OCI-LY1 (cell line): ENCODE results near the gene C10orf95.

ENCODE experiments used
- H2AFZ ChIP-seq: fragments of 200-600 bp; sonication (generic), shearing (Covaris generic); 2 replicates; pipeline ENCODE4 v1.6.0; 2014; ENCODE audit warnings: antibody characterized with exemption, mild to moderate bottlenecking, low read length
- H3F3A ChIP-seq: fragments of 200-600 bp; sonication (generic), shearing (Covaris generic); 2 replicates; pipeline ENCODE4 v1.6.0; 2014; ENCODE audit warnings: mild to moderate bottlenecking, antibody characterized with exemption, low read length, moderate library complexity; ENCODE audit not compliant: insufficient read depth
- H3K27ac ChIP-seq: fragments of 200-600 bp; sonication (generic); 2 replicates; pipeline ENCODE4 v1.5.1; 2014; ENCODE audit warnings: low read length, mixed run types, mild to moderate bottlenecking, low read depth; ENCODE audit not compliant: poor library complexity, severe bottlenecking
- H3K27me3 ChIP-seq: fragments of 200-600 bp; sonication (generic); 2 replicates; pipeline ENCODE4 v1.6.0; 2014; ENCODE audit warnings: antibody characterized with exemption, mild to moderate bottlenecking, low read length, moderate library complexity; ENCODE audit not compliant: insufficient read depth
- H3K36me3 ChIP-seq: fragments of 200-600 bp; sonication (generic); 2 replicates; pipeline ENCODE4 v1.6.1; 2014; ENCODE audit warnings: mild to moderate bottlenecking, antibody characterized with exemption, low read length, moderate library complexity, mixed read lengths; ENCODE audit not compliant: insufficient read depth
- H3K4me1 ChIP-seq: fragments of 200-600 bp; sonication (generic); 2 replicates; pipeline ENCODE4 v1.5.1; 2014; ENCODE audit warnings: mild to moderate bottlenecking, low read length, moderate library complexity; ENCODE audit not compliant: insufficient read depth, severe bottlenecking
- H3K4me2 ChIP-seq: fragments of 200-600 bp; sonication (generic), shearing (Covaris generic); 2 replicates; pipeline ENCODE4 v1.6.1; 2014; ENCODE audit warnings: low read length
- H3K4me3 ChIP-seq: fragments of 200-600 bp; sonication (generic); 2 replicates; pipeline ENCODE4 v1.5.1; 2014; ENCODE audit warnings: low read length, low read depth, mild to moderate bottlenecking, mixed read lengths; ENCODE audit not compliant: poor library complexity, severe bottlenecking
- H3K79me2 ChIP-seq: fragments of 200-600 bp; shearing (Covaris generic); 2 replicates; pipeline ENCODE4 v1.6.1; 2016; ENCODE audit warnings: mixed run types, low read length, mixed read lengths; ENCODE audit not compliant: insufficient read depth
- H3K9ac ChIP-seq: fragments of 200-600 bp; sonication (generic), shearing (Covaris generic); 2 replicates; pipeline ENCODE4 v1.6.1; 2014; ENCODE audit warnings: mild to moderate bottlenecking, low read length, mixed read lengths
- H3K9me2 ChIP-seq: fragments of 200-600 bp; sonication (generic), shearing (Covaris generic); 2 replicates; pipeline ENCODE4 v1.6.1; 2014; ENCODE audit warnings: low read depth, mild to moderate bottlenecking, low read length, mixed read lengths
- H3K9me3 ChIP-seq: fragments of 200-600 bp; shearing (Covaris generic); 2 replicates; pipeline ENCODE4 v1.6.1; 2014; ENCODE audit warnings: low read length, mixed read lengths
- H4K20me1 ChIP-seq: fragments of 200-600 bp; sonication (generic), shearing (Covaris generic); 2 replicates; pipeline ENCODE4 v1.6.0; 2016; ENCODE audit warnings: mild to moderate bottlenecking, low read length; ENCODE audit not compliant: insufficient read depth
- EZH2 ChIP-seq: fragments of 200-600 bp; sonication (generic), shearing (Covaris generic); IDR thresholded peaks from 2 replicates; pipeline ENCODE4 v1.8.0; 2017; ENCODE audit warnings: borderline replicate concordance, mixed run types, mild to moderate bottlenecking, antibody characterized with exemption, low read length, moderate library complexity, mixed read lengths
- TF ChIP-seq, protein P1 (sequence below): fragments of 200-600 bp; sonication (generic), shearing (Covaris generic); IDR thresholded peaks from 2 replicates; pipeline ENCODE4 v1.5.1; 2017; ENCODE audit warnings: mild to moderate bottlenecking, antibody characterized with exemption, low read length, moderate library complexity, mixed read lengths

Gene C10orf95

DNA sequence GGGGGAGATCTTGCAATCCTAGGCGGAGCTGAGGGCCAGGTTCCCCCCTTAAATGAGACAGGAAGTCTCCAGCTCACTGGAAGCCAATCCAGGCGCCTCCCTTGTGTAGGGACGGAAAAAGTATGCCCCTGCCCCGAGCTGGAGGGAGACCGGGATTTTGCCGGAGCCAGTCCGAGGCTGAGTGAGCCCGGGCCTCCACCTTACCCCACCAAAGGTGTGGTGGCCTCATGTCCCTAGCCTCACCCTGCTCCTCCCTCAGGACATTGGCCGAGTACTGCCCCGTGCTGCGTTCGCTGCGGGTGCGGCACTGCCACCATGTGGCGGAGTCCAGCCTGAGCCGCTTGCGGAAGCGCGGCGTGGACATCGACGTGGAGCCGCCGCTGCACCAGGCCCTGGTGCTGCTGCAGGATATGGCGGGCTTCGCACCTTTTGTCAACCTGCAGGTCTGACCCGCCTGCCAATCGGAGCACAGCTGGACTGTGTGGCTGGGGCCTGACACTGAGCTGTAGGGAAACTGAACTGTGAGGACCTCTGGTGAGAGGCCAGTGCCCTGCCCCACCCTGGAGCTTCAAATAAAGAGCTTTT lies 28.7 kb downstream of the C10orf95 start:
- Histone ChIP-seq H3K9me2 (no peaks in the 10 kb centered on the region), H3K36me3 (no peaks in the 10 kb centered on the region), H3K4me3 (peak overlapping the region; percentile 85), H3K27ac (peak overlapping the region; percentile 64), H3K4me1 (peaks cover 28% of the 10 kb centered on the region), H3K79me2 (no peaks in the 10 kb centered on the region), H3K27me3 (no peaks in the 10 kb centered on the region), H3F3A (no peaks in the 10 kb centered on the region), H4K20me1 (no peaks in the 10 kb centered on the region), H3K9ac (peak overlapping the region; percentile 73), H2AFZ (no peak overlapping the region), H3K4me2 (peak overlapping the region; percentile 96), H3K9me3 (no peaks in the 10 kb centered on the region)
- no peak for TF ChIP-seq EZH2
- TF ChIP-seq, protein P1, sequence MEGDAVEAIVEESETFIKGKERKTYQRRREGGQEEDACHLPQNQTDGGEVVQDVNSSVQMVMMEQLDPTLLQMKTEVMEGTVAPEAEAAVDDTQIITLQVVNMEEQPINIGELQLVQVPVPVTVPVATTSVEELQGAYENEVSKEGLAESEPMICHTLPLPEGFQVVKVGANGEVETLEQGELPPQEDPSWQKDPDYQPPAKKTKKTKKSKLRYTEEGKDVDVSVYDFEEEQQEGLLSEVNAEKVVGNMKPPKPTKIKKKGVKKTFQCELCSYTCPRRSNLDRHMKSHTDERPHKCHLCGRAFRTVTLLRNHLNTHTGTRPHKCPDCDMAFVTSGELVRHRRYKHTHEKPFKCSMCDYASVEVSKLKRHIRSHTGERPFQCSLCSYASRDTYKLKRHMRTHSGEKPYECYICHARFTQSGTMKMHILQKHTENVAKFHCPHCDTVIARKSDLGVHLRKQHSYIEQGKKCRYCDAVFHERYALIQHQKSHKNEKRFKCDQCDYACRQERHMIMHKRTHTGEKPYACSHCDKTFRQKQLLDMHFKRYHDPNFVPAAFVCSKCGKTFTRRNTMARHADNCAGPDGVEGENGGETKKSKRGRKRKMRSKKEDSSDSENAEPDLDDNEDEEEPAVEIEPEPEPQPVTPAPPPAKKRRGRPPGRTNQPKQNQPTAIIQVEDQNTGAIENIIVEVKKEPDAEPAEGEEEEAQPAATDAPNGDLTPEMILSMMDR, result peak; percentile 54

DNA sequence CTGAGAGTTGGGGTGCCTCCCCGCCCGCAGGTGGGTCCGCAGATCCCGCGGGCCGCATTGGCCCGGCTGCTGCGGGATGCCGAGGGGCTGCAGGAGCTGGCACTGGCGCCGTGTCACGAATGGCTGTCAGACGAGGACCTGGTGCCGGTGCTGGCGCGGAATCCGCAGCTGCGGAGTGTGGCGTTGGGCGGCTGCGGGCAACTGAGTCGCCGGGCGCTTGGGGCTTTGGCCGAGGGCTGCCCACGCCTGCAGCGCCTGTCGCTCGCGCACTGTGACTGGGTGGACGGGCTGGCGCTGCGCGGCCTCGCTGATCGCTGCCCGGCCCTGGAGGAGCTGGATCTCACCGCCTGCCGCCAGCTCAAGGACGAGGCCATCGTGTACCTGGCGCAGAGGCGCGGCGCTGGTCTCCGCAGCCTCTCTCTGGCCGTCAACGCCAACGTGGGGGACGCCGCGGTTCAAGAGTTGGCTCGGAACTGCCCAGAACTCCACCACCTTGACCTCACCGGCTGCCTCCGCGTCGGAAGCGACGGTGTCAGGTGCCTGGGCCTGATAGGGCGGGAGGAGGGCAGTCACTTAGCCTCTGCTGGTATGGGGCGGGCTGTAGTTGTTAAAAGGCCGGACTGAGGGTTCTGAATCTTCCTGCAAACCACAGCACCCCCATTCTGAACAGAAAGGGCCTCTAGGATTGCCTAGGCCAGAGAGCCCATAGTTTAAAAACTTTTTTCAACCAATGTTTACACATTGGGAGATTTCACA lies 29.4 kb downstream of the C10orf95 start:
- no peaks in the 10 kb centered on the region for H3K9me2 ChIP-seq
- peak overlapping the region; percentile 85 for H3K4me3 ChIP-seq
- no peaks in the 10 kb centered on the region for H3F3A ChIP-seq
- no peak overlapping the region for H2AFZ ChIP-seq
- peaks cover 28% of the 10 kb centered on the region for H3K4me1 ChIP-seq
- H3K36me3 ChIP-seq, result no peaks in the 10 kb centered on the region
- peak overlapping the region; percentile 64 for H3K27ac ChIP-seq
- H3K27me3 ChIP-seq, result no peaks in the 10 kb centered on the region
- H4K20me1 ChIP-seq, result no peaks in the 10 kb centered on the region
- H3K9me3 ChIP-seq, result no peaks in the 10 kb centered on the region
- H3K4me2 ChIP-seq, result peak overlapping the region; percentile 96
- TF ChIP-seq, protein P1, result no peak
- TF ChIP-seq EZH2, result no peak
- H3K9ac ChIP-seq, result peak overlapping the region; percentile 73
- H3K79me2 ChIP-seq, result no peaks in the 10 kb centered on the region

DNA sequence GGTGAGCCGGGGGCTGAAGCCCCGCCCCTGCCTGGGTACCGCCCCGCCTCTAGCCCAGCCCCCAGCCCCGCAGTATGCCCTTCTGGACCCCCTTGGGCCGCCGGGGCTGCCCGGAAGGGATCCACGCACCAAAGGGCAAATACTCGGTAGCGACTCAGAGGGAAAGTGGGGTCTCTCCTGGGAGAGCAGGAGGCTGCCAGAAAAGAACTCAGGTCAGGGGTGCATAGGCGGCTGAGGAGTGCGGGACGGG lies 29.9 kb downstream of the C10orf95 start:
- H3K9ac ChIP-seq, result peak overlapping the region; percentile 73
- H3K9me2 ChIP-seq, result no peaks in the 10 kb centered on the region
- no peaks in the 10 kb centered on the region for H4K20me1 ChIP-seq
- no peaks in the 10 kb centered on the region for H3K9me3 ChIP-seq
- peak overlapping the region; percentile 64 for H3K27ac ChIP-seq
- no peaks in the 10 kb centered on the region for H3K27me3 ChIP-seq
- H3K4me2 ChIP-seq, result peak overlapping the region; percentile 96
- no peaks in the 10 kb centered on the region for H3K79me2 ChIP-seq
- TF ChIP-seq EZH2, result no peak
- TF ChIP-seq, protein P1, result no peak
- peak overlapping the region; percentile 85 for H3K4me3 ChIP-seq
- H2AFZ ChIP-seq, result no peak overlapping the region
- H3F3A ChIP-seq, result no peaks in the 10 kb centered on the region
- peaks cover 28% of the 10 kb centered on the region for H3K4me1 ChIP-seq
- H3K36me3 ChIP-seq, result no peaks in the 10 kb centered on the region
